ENCODE measurements around the gene CADPS2.
A peak's percentile ranks its signal among the peaks of the same experiment; 100 is the strongest.

The CADPS2 gene

DNA sequence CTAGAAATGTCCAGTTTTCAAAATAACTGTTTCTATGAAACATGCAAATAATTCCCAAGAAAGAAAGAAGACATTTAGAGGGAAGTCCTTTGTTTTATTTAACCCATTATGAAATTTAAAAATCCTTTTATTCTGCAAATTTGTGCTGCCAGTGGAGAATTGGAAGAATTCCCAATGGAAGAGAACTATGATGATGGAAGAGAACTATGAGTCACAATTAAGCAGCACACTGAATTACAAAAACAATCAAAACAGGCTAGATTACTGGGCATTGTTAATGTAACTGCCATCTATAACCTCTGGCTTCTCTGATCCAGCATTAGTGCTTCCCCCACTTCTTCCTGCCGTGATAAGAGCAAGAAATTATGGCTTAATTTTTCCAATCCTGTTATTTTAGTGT is 455.6 kb downstream of the CADPS2 start:
- DNase-seq: no peak

DNA sequence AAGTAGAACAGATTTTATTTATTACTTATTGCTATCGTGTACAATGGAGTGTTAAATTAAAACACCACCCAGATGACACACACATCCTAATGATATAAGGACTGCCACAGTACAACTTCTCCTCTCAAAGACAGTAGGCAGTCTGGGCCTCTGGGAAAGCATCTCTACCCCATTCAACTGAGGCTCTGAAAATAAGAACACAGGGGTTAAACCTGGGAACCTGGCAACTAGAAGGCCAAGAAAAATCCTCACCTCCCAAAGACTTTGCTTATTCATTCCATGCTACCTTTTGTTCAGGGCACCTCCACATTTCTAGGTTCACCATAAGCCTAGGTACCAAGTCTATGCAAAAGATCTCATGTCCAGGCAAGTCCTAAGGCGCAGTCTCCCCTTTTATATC is 456.3 kb downstream of the CADPS2 start:
- no peak for DNase-seq

DNA sequence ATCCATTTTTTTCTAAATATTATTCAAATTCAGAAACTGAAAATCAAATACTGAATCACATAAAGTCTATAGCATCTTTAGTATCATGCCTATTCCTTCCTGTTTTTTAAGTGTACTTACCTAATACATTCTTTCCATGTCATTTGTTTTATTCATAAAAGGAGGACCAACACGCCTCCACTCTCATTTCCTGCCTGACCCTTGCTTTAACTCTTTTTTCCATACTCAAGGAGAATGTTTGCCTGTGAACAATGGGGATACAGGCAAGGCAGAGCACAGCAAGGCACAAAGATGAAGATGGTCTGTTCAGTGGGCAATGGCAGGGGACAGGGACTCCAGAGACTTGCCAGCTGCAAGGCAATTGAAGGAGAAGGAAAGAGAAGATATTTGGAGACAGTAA is 460.5 kb downstream of the CADPS2 start:
- no peak for DNase-seq

DNA sequence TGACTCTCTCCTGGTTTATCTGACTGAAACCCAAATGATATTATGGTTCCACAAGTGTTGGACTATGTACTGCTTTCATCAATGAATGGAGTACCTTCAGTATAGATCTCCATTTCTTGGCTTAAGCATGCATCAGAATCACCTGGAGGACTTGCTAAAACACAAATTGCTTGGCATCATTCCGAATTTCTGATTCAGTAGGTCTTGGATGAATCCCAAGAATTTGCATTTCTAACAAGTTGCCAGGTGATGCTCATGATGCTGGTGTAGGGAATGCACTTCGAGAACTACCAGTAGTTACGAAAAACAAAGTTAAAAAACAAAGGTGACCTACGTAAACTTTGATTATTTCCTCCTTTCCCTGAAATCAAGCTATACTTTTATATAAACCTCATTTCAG is 462.7 kb downstream of the CADPS2 start:
- DNase-seq: peak; percentile 54

DNA sequence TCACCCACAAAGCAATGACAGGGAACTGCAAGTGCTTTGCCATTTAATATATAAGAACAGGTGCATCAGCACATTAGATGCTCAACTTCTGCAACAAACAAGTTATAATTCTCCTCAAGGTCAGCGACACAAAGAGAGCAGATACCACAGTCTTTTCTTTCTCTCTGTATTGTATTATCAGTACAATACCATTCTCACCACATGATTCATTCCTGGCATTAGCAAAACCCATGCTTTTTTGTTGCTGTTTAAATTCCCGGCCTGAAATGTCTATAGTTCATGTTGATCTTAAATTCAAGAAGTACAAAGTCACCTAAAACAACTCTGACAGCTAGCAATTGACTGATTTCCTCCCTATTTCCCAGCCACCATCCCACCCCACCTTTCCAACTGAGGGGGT is 469.9 kb downstream of the CADPS2 start:
- no peak for DNase-seq

DNA sequence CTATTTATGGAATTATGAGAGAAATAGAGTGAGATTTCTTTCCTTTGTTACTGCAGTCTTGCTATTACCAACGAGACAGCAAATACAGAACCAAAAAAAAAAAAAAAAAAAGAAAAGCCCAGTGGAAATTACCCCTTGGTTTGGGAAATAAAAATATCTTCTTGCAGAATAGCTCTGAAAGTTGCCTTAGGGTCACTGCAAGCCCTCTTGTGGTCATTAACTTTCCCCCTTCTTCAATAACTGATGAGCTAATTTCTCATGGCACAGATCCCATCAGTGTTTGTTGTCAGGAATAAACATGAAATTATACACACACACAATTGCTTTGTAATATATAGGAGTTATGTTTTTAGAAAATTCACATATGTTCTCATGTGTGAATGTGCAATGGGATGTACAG is 470.8 kb downstream of the CADPS2 start:
- no peak for DNase-seq

DNA sequence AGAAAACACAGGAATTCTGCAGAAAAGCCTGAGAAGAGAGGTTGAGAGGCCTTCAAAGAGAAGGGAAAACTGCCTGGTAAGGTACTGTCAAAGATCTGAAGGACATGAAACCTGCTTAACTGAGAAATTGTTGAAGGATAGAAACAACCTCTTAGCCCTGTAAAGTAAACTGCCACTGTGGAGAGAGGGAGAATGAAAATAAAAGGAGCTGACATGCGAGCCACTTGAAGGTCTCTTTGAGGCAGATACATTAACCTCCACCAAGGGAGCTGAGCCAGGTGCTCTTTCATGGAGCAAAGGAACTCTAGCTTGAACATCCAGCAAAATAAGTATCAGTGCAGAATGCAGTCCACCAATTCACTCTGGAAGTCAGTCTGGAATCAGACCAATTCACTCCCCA is 472.9 kb downstream of the CADPS2 start:
- peak; percentile 26 for DNase-seq

DNA sequence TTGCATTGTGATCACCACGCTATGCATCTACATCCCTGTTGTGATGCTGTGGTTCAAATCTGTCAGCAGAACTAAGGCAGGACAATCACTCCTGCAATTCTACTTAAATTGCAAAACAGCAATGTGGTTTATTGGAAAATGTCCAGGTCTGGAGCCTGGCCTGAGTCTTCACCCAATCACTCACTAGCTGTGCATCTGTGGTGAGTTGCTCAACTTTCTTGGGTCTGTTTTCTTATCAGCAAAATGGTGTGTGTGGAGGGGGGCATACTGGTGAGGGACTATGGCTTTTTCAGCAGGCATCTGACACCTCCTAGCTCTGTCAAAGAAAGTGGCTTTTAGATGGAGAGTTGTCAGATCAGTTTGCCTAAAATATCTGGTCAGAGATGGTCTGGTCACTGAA is 473.4 kb downstream of the CADPS2 start:
- no peak for DNase-seq

DNA sequence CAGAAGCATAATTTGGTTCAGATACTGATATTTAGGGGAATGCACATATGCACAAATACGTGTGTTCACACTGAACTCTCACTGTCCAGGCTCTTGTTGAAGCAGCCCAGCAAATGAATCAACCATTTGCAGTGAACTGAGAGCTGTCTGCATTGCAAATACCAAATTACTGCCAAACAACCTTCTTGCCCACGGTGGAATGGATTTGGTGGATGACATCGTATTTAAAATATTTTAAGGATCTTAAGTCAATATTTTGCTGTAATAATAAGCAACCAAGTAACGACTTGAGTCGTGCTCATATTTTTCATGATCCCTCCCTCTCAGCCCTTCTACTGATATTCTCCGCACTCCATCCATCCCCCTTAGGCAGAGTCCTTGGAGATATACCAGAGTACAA is 473.8 kb downstream of the CADPS2 start:
- no peak for DNase-seq

DNA sequence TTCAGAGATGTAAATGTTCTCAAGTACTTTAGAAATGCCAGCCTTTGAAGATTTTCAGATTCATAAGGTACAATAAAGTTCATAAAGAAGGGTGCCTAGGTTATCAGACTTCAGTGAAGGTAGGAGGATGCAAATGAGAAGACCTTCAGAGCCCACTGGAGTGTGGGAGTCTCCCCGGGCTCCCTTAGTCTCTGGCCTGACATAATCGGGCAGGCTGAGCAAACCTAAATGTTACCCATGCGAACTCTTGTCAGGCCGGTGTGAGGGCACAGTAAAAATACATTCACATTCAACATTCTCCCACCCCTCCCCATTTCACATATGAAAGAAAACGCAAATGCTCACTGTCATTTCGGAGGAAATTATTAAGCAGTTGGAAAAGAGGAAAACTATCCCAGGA is 479.1 kb downstream of the CADPS2 start:
- DNase-seq: no peak

DNA sequence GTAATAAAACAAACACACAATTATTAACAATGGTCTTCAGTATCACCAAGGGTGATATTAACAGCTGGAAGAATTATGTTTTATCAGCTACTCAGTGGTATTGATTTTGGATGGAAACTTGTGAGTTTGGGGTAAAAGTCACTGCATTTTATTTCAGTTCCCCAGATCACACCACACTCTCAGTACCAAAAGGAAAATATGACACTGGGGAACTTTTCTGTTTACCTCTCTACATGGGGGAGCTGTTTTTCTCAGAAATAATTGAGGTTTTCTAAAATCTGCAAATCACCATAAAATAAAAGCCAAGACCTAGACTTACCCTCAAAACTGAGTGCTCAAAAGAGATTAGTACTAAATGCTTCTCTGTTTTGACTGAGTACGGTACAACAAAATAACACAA is 483.1 kb downstream of the CADPS2 start:
- no peak for DNase-seq

DNA sequence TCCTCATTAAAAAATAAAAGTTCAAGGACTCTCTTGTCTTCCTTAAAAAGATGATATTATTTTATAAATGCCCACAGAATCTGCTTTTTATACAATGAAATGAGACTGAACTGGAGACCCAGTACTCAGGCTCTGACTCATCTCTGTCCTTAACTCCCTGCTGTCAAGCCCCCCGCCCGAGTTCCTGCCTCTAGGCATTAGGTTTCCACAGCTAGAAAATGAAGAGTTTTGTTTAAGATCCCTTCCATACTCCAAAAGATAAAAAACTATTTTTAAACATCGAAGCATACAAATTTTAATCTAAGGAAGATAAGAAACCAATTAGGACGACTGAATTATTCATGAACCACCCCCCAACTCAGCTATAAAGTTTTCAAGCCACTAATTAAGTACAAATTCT is 484.0 kb downstream of the CADPS2 start:
- DNase-seq: peak; percentile 41

DNA sequence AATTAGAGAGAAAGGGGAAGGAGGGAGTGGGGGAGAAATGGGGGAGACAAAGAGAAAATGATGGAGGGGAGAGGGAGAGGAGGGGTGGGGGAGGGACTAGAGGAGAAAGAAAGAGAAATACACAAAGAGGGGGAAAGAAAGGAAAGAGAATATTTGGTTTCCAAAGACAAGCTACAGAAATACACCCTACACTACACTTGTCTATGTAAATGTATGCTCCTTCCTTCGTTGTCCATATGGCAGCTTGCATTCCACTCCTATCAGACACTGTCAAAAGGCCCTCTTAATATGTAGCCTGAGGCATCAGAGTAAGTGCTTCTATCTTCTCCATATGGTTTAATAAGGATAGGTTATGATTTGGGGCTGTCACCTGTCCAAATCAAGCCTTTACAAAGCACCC is 488.9 kb downstream of the CADPS2 start:
- DNase-seq: peak; percentile 63

DNA sequence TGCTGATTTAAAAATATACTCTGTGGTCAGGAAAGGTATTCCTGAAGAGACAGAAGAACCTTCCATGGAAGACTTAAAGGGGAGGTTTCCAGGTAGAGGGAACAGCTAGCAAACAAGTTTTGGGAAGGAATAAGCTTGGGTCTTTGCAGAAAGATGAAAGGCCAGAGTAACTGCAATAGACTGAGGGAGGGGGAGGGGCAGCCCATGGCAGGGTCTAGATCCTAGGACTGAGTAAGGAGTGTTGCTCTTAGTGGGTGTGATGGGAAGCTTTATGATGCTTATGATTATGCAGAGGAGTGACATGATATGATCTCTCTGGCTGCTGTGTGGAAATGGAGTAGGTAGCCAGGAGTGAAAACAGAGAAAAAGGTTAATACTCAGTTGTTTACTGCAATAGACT is 491.7 kb downstream of the CADPS2 start:
- no peak for DNase-seq

DNA sequence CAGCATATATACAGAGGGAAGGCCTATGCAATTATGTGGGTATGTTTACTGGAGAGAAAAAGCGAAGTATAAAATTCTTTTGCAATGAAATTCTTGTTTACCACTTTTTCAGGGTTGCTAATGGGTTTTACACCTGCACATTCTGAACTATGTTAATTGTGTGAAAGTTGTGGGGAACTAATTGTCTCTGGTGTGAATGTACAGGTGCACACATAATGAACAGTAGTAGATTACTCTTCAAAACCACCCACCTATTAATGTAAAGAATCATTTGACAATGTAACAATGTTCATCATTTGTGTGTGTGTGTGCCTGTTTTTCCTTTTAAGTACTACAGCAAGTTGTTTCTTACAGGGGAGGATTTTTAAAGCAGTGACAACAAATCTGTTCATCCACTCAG is 501.7 kb downstream of the CADPS2 start:
- no peak for DNase-seq

DNA sequence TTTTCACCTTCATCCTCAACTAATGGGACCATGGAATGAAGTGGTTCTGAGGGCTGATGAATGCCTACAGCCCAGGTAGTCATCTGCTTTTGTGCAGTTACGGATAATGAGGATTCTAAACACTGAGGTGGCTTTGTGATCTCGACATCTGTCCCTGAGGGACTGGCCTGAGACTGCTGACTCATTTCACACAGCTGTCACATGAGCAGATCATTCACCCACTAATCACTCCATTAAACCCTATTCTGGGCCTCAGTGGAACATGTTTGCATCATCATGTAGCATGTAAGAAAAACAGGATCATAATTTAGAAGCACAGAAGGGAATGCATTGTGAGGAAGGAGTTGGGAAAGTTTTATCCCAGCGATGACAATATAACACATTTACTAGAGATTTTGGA is 502.3 kb downstream of the CADPS2 start:
- peak; percentile 83 for DNase-seq

DNA sequence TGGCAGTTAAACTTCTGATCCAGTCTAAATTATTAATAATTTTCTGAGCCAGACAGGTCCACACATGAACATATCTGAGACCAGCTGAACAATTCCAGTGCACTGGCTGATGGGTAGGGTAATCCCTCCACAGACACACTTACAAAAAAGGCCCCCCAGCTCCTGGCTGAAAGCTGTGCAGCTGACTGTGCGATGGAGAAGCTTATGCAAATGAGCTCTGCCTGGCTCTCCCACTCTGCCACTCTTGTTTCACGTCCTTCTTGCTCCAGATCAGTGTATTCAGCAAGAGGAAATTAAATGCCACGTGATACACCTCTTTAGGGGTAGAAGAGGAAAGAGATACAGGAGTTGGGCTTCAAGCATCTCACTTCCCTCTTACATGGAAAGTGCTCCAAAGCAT is 505.3 kb downstream of the CADPS2 start:
- DNase-seq: peak; percentile 25

DNA sequence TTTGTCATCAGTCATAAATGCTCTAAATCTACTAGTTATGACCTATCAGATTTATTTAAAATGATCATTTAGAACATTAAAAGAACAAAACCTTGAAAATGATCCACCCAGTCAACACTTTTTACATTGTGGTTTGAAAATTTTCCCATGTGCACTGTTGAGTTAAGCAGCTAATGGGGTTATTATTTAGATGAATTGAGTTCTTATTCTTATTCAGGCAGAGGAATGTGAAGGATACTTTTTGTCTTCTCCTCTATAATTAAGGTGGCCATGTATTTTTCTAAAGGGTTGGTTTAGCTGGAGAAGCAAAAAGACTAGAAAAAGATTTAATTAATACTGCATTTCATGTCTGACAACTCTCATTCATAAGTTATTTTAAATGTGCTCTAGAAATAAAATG is 506.8 kb downstream of the CADPS2 start:
- no peak for DNase-seq

DNA sequence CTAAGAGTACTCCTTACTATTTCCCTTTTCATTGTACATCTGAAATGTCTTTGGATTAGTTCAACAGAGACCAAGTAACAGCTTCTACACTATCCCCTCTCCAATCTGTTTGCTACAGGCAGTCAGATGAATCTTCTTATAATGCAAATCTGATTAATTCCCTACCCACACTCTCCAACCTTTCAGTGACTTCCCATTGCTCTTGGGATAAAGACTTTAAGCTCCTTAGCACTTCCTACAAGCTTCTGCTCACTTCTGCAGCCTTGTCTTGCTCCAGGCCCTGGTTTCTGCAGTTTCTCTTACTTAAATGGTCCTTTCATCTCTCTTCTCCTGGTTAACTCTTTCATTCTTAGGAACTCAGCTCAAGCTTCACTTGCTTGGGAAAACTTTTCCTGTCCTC is 516.5 kb downstream of the CADPS2 start:
- DNase-seq: no peak

DNA sequence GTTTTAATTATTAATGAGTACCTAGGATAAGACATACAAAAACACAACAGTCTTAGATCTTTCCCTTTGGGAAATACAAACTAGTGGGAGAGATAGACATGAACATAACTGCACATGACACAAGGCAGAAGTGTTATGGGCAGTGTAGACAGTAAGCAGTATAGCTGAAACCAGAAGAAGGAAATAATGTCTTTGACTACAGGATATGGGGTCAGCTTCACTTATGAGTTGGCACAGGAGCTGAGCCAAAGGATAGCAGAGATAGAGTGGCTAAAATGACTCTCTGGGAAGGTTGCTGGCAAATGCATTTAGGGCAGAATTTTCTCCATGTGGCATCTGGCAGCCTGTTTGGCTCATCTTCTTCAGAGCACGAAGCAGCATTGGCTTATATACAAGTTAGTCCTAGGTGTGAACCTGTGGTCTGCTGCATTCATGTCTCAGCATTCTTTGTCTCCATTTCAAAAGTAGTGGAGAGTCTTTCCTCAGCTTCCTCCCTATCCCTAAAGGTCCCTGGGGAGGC is 521.4 kb downstream of the CADPS2 start:
- no peak for DNase-seq

DNA sequence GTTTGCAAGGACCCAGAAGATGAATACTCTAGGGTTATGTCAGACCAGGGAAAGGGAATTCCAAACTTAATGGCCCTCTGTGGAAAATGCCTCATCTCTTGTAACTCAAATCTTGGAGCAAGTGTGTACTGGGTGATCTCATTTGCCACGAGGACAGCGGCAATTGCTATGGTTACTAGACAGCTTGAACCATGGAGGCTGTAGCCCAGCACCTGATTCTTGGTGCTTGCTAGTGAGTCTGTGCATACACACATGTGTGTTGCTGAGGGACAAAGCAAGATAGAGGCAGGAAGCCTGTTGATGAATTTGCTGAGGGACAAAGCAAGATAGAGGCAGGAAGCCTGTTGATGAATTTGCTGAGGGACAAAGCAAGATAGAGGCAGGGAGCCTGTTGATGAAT is 523.1 kb downstream of the CADPS2 start:
- no peak for DNase-seq

DNA sequence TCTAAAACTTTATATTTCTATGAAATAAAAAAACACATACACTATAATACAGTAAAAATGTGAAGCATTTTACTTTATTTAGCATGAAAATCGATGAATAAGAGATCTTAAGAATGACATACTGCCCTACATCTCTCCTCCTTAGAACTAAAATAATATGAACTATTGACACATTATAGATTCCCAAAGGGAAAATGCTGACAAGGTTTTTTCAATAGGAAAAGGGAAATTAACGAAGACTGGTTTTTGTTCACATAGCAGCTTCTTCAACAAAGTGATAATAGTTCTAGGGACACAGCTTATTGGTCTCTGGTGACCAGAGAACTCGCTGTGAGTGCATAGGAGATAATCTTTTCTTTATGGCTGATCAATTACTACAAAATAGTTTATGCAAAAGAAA is 523.8 kb downstream of the CADPS2 start:
- DNase-seq: no peak

DNA sequence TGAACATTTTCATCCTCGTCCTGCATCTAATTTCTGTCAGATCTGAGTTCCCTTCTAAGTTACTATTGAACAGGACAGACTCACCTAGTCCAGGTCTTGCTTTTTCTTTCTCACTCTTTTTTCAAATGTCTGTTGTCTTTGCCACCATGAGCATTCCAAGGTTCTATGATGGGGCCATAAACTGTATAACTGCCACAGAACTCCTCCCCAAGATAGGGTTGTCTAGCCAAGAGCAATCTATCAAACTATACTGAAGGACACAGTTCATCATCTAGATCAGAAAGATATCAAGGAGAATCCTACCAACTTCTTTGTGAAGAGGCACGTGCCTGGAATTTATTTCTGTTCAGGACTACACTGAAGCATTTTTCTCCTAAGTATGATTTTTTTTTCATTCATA is 531.6 kb downstream of the CADPS2 start:
- no peak for DNase-seq

DNA sequence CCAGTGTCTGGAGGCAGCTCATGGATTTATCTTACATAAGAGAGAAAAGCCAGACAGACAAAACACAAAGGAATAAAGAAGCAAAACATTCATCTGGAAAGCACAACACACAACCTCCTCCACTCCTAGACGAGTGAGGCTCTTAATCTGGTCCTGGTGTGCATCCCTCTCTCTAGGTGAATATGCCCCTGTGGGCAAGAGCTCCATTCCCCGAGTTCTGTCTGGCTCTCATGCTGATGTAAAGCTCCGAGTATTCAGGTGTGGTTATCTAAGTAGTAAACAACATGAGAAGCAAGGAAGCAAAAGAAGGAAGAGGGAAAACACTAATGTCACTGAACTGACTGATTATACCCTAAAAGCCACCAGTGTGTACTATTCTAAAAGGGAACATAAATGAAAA is 533.8 kb downstream of the CADPS2 start:
- DNase-seq: no peak

DNA sequence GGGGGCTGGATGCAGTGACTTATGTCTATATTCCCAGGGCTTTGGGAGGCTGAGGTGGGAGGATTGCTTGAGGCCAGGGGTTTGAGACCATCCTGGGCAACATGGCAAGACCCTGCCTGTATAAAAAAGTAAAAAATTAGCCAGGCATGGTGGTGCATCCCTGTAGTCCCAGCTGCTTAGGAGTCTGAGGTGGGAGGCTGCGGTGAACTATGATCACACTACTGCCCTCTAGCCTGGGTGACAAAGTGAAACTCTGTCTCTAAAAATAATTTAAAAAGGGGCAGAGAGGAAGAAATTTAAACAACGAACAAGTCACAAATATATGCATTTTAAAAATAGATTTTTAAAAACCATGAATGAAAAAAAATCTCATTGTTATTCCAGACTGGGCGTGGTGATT is 535.6 kb downstream of the CADPS2 start:
- DNase-seq: no peak

DNA sequence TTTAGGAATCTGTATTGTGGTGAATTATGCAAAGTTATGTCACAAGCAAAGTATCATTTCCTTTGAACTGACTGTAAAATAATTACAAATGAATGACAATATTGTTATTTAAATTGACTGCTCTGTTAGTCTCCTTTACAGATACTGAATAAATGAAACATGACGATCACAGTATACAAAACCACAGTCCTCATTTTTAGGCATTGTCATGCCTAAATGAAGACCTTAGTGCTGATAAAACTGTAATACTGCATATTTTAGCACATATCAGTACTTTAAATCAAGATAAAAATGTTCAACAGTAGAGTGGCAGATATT is 542.0 kb downstream of the CADPS2 start:
- DNase-seq: no peak

Measured in NCI-H2171 treated with DMSO at 0.1 percent for 48 hours (cell line).